Neuronal stem cell (in vitro differentiated cells): ENCODE measurements around the gene C6orf141.

Source experiments
- DNase-seq: peaks from one replicate; pipeline ENCODE4 v3.0.0-alpha.2; 2013; ENCODE audit warnings: low spot score
- H2AFZ ChIP-seq: one replicate; pipeline ENCODE4 v1.6.1; 2013; ENCODE audit warnings: mild to moderate bottlenecking, low read length, inconsistent platforms
- H2AK5ac ChIP-seq: 2 replicates; pipeline ENCODE4 v1.6.1; 2013; ENCODE audit warnings: low read depth, mild to moderate bottlenecking, inconsistent platforms, low read length, moderate library complexity, mixed read lengths
- H2BK120ac ChIP-seq: 2 replicates; pipeline ENCODE4 v1.6.1; 2013; ENCODE audit warnings: low read depth, mild to moderate bottlenecking, inconsistent platforms, low read length, moderate library complexity, mixed read lengths
- H2BK12ac ChIP-seq: one replicate; pipeline ENCODE4 v1.6.1; 2013; ENCODE audit warnings: low read length, inconsistent platforms
- H2BK15ac ChIP-seq: 2 replicates; pipeline ENCODE4 v1.6.1; 2013; ENCODE audit warnings: mild to moderate bottlenecking, low read length, inconsistent platforms, mixed read lengths
- H2BK5ac ChIP-seq: one replicate; pipeline ENCODE4 v1.6.1; 2013; ENCODE audit warnings: inconsistent platforms, mild to moderate bottlenecking, low read length, moderate library complexity
- H3K14ac ChIP-seq: one replicate; pipeline ENCODE4 v1.6.1; 2013; ENCODE audit warnings: low read length, inconsistent platforms
- H3K18ac ChIP-seq: 2 replicates; pipeline ENCODE4 v1.6.1; 2013; ENCODE audit warnings: low read length, inconsistent platforms
- H3K23ac ChIP-seq: 2 replicates; pipeline ENCODE4 v1.6.1; 2013; ENCODE audit warnings: low read depth, mild to moderate bottlenecking, mixed read lengths, low read length, inconsistent platforms; ENCODE audit not compliant: poor library complexity
- H3K27ac ChIP-seq: replicated peaks from 3 replicates; pipeline ENCODE4 v1.5.1; 2013; ENCODE audit warnings: low read length, inconsistent platforms
- H3K27me3 ChIP-seq, 3 experiments: 2 replicates each; pipeline ENCODE4 v1.6.1; 2013; ENCODE audit warnings: low read length in 3 of 3, mild to moderate bottlenecking in 2 of 3, inconsistent platforms in 1 of 3, low read depth in 1 of 3, mixed read lengths in 1 of 3, moderate library complexity in 1 of 3; ENCODE audit not compliant: control insufficient read depth in 3 of 3, insufficient read depth in 3 of 3
- H3K36me3 ChIP-seq, 2 donors: replicated peaks in 1 of 2; 2 replicates each; pipeline ENCODE4 v1.6.1; 2013; ENCODE audit warnings: low read length in 2 of 2; ENCODE audit not compliant: control insufficient read depth in 2 of 2, insufficient read depth in 2 of 2
- H3K4ac ChIP-seq: 2 replicates; pipeline ENCODE4 v1.6.1; 2013; ENCODE audit warnings: inconsistent platforms, mild to moderate bottlenecking, low read length, moderate library complexity
- H3K4me1 ChIP-seq, 2 donors: 1 replicate in 1 of 2; 2 replicates in 1 of 2; pipeline ENCODE4 v1.6.1; 2013; ENCODE audit warnings: low read length in 2 of 2, low read depth in 1 of 2; ENCODE audit not compliant: control insufficient read depth in 2 of 2, insufficient read depth in 1 of 2
- H3K4me2 ChIP-seq: one replicate; pipeline ENCODE4 v1.6.1; 2013; ENCODE audit warnings: mild to moderate bottlenecking, low read length, inconsistent platforms; ENCODE audit not compliant: insufficient read depth, poor library complexity, severe bottlenecking
- H3K4me3 ChIP-seq, 2 donors: 2 replicates each; pipeline ENCODE4 v1.5.1; 2013; ENCODE audit warnings: low read length in 2 of 2, mild to moderate bottlenecking in 2 of 2, inconsistent platforms in 1 of 2, moderate library complexity in 1 of 2
- H3K79me1 ChIP-seq: one replicate; pipeline ENCODE4 v1.6.1; 2013; ENCODE audit warnings: low read depth, mild to moderate bottlenecking, inconsistent platforms, low read length, moderate library complexity
- H3K9ac ChIP-seq: one replicate; pipeline ENCODE4 v1.6.1; 2013; ENCODE audit warnings: mild to moderate bottlenecking, low read depth, low read length, inconsistent platforms; ENCODE audit not compliant: poor library complexity
- H3K9me3 ChIP-seq, 2 donors: replicated peaks in 1 of 2; 2 replicates each; pipeline versions ENCODE3 to v1.6.1; 2013; ENCODE audit warnings: low read length in 2 of 2, mild to moderate bottlenecking in 2 of 2, inconsistent platforms in 1 of 2, low read depth in 1 of 2, mixed read lengths in 1 of 2, moderate library complexity in 1 of 2; ENCODE audit not compliant: control insufficient read depth in 2 of 2, insufficient read depth in 1 of 2
- H4K8ac ChIP-seq: one replicate; pipeline ENCODE4 v1.6.1; 2013; ENCODE audit warnings: low read depth, mild to moderate bottlenecking, inconsistent platforms, low read length, moderate library complexity
- H4K91ac ChIP-seq: one replicate; pipeline ENCODE4 v1.6.1; 2013; ENCODE audit warnings: low read length, low read depth, mild to moderate bottlenecking, inconsistent platforms; ENCODE audit not compliant: poor library complexity
- WGBS, 2 donors: extraction: QIAGEN DNeasy Blood & Tissue Kit; methylation state at CpG; one replicate each; pipeline ENCODE4 v1.1.7; 2013; ENCODE audit warnings: missing lambda C conversion rate in 2 of 2, mixed read lengths in 1 of 2; ENCODE audit not compliant: insufficient read length in 2 of 2, insufficient replicate concordance in 1 of 2; ENCODE audit errors: extremely low coverage in 2 of 2; 5-methylcytosine and 5-hydroxymethylcytosine counted together

The C6orf141 gene

DNA sequence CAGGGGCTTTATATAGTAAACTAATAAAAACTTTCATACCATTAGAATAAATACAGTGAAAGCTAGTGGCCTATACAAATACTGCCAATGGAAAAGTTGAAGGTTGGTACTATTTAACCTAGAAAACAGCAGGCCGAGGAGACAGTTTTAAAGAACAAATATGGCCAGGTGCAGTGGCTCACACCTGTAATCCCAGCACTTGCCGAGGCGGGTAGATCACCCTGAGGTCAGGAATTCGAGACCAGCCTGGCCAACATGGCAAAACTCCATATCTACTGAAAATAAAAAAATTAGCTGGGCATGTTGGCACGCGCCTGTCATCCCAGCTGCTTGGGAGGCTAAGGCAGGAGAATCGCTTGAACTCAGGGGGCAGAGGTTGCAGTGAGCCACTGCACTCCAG is 25.9 kb upstream of the C6orf141 start:
- Histone ChIP-seq H3K27ac (no peak overlapping the region), H3K27me3 (no peaks in the 10 kb centered on the region), H3K18ac (no peak overlapping the region), H3K4me3 (no peak overlapping the region), H3K9ac (no peak overlapping the region), H2BK12ac (no peak overlapping the region), H2BK120ac (no peak overlapping the region), H3K4me2 (no peak overlapping the region), H2BK5ac (no peak overlapping the region), H4K91ac (no peak overlapping the region), H2AFZ (no peak overlapping the region), H2BK15ac (no peak overlapping the region), H4K8ac (no peak overlapping the region), H3K9me3 (no peaks in the 10 kb centered on the region), H3K4ac (no peak overlapping the region), H3K14ac (no peak overlapping the region), H2AK5ac (no peak overlapping the region), H3K23ac (no peak overlapping the region), H3K4me1 (no peaks in the 10 kb centered on the region), H3K36me3 (no peaks in the 10 kb centered on the region), H3K79me1 (no peaks in the 10 kb centered on the region)
- DNase-seq: no peak
- no CpG with 5 or more reads among the region's 7 CpGs for WGBS, 2 donors

DNA sequence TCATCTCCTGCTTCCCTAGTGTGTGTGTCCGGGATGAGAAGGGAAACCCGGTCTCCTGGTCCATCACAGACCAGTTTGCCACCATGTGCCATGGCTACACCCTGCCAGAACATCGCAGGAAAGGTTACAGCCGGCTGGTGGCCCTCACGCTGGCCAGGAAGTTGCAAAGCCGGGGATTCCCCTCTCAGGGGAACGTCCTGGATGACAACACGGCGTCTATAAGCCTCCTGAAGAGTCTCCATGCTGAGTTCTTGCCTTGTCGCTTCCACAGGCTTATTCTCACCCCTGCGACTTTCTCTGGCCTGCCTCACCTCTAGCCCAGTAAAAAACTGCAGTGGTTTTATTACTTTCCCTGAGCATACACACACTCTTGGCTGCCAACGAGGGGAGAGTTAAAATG is 23.9 kb upstream of the C6orf141 start:
- no peak for DNase-seq
- H3K4me3 ChIP-seq: no peak overlapping the region
- H3K18ac ChIP-seq: no peak overlapping the region
- H3K4me2 ChIP-seq: no peak overlapping the region
- H2AFZ ChIP-seq: no peak overlapping the region
- H3K23ac ChIP-seq: no peak overlapping the region
- no peak overlapping the region for H2BK15ac ChIP-seq
- H3K36me3 ChIP-seq: no peaks in the 10 kb centered on the region
- H2AK5ac ChIP-seq: no peak overlapping the region
- no peaks in the 10 kb centered on the region for H3K4me1 ChIP-seq
- no peak overlapping the region for H3K27ac ChIP-seq
- no peaks in the 10 kb centered on the region for H3K9me3 ChIP-seq
- no peak overlapping the region for H3K14ac ChIP-seq
- no peaks in the 10 kb centered on the region for H3K79me1 ChIP-seq
- no peak overlapping the region for H4K8ac ChIP-seq
- no peak overlapping the region for H2BK120ac ChIP-seq
- H2BK5ac ChIP-seq: no peak overlapping the region
- H4K91ac ChIP-seq: no peak overlapping the region
- H3K27me3 ChIP-seq: no peaks in the 10 kb centered on the region
- H3K4ac ChIP-seq: no peak overlapping the region
- WGBS, 2 donors: no CpG with 5 or more reads among the region's 12 CpGs
- no peak overlapping the region for H3K9ac ChIP-seq
- H2BK12ac ChIP-seq: no peak overlapping the region

DNA sequence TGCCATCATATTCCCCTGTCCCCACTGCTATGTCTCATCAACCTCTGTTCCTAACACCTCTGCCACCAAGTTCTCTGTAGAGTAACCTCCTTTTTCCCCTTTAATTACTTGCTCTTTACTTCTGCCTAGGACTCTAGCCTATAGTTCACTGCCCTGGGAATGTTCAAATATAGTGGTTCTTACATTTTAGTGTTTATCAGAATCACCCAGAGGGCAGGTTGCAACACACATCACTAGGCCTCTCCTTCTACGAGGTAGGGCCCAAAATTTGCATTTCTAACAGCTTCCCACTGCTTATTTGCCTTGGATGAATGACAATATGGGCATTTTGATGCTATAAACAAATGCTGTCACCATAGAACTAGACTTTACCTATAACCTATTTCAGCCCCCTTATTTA is 23.1 kb upstream of the C6orf141 start:
- Histone ChIP-seq H3K36me3 (no peaks in the 10 kb centered on the region), H3K14ac (no peak overlapping the region), H3K4me3 (no peak overlapping the region), H3K23ac (no peak overlapping the region), H3K79me1 (no peaks in the 10 kb centered on the region), H3K4me2 (no peak overlapping the region), H3K9me3 (no peaks in the 10 kb centered on the region), H2AFZ (no peak overlapping the region), H3K18ac (no peak overlapping the region), H2BK12ac (no peak overlapping the region), H4K8ac (no peak overlapping the region), H3K9ac (no peak overlapping the region), H2BK120ac (no peak overlapping the region), H2BK15ac (no peak overlapping the region), H3K4me1 (no peaks in the 10 kb centered on the region), H4K91ac (no peak overlapping the region), H3K27ac (no peak overlapping the region), H2AK5ac (no peak overlapping the region), H2BK5ac (no peak overlapping the region), H3K4ac (no peak overlapping the region), H3K27me3 (no peaks in the 10 kb centered on the region)
- no CpG with 5 or more reads among the region's 1 CpG for WGBS, 2 donors
- DNase-seq: no peak

DNA sequence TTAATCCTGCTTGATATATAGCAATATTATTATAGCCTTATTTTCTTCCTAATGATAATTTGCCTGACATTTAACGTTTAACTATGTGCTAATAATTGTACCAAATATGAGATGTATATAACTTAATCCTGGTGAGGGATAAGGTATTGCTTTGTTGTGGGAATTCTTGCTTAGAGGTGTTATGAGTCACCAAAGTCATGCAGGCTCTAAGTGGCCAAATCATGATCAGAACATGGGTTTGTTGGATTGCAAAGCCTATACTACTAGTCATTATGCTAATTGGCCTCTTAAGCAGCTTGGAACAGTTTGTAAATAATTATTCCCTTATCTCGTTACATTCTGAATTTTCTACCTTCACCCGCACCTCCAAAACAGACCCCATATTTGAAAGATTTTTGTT is 21.9 kb upstream of the C6orf141 start:
- no peak overlapping the region for H2BK120ac ChIP-seq
- H3K79me1 ChIP-seq: no peaks in the 10 kb centered on the region
- no peak overlapping the region for H3K18ac ChIP-seq
- no peaks in the 10 kb centered on the region for H3K4me1 ChIP-seq
- no peak overlapping the region for H3K14ac ChIP-seq
- no peak overlapping the region for H3K9ac ChIP-seq
- no peak overlapping the region for H2BK15ac ChIP-seq
- no peak overlapping the region for H3K4ac ChIP-seq
- H3K9me3 ChIP-seq: no peaks in the 10 kb centered on the region
- H2BK5ac ChIP-seq: no peak overlapping the region
- no peak for DNase-seq
- no peak overlapping the region for H3K4me2 ChIP-seq
- no peak overlapping the region for H4K91ac ChIP-seq
- no peak overlapping the region for H3K4me3 ChIP-seq
- no CpG with 5 or more reads among the region's 3 CpGs for WGBS, 2 donors
- H3K23ac ChIP-seq: no peak overlapping the region
- no peak overlapping the region for H2BK12ac ChIP-seq
- no peaks in the 10 kb centered on the region for H3K36me3 ChIP-seq
- H3K27me3 ChIP-seq: no peaks in the 10 kb centered on the region
- H2AFZ ChIP-seq: no peak overlapping the region
- no peak overlapping the region for H2AK5ac ChIP-seq
- H3K27ac ChIP-seq: no peak overlapping the region
- no peak overlapping the region for H4K8ac ChIP-seq
